ENCODE measurements around the gene RGS9BP.

RGS9BP gene

GRCh38 chr19:32709032-32709431 is 33.4 kb downstream of the RGS9BP start:
- TF ChIP-seq REST (IDR thresholded peaks at IDR 0.05; ENCODE audit: insufficient read depth in 1 of 2, low read depth in 2 of 2, low read length in 2 of 2) = no peak
- TF ChIP-seq SIN3A (IDR thresholded peaks at IDR 0.05; ENCODE audit: borderline replicate concordance, insufficient read depth, low read length) = no peak
- no peak for TF ChIP-seq TAF1 (IDR thresholded peaks at IDR 0.05; ENCODE audit: borderline replicate concordance, insufficient read depth, low read length)
- no peak for TF ChIP-seq FOXP2 (optimal IDR thresholded peaks at IDR 0.05; ENCODE audit: borderline replicate concordance, extremely low read depth, extremely low read length, insufficient read depth)
- TF ChIP-seq POLR2AphosphoS5 (IDR thresholded peaks at IDR 0.05; ENCODE audit: low read depth, low read length) = no peak

- TF ChIP-seq TAF1 (IDR thresholded peaks at IDR 0.05; ENCODE audit: borderline replicate concordance, insufficient read depth, low read length) (no peak), FOXP2 (optimal IDR thresholded peaks at IDR 0.05; ENCODE audit: borderline replicate concordance, extremely low read depth, extremely low read length, insufficient read depth) (no peak), SIN3A (IDR thresholded peaks at IDR 0.05; ENCODE audit: borderline replicate concordance, insufficient read depth, low read length) (no peak), REST (IDR thresholded peaks at IDR 0.05; ENCODE audit: insufficient read depth in 1 of 2, low read depth in 2 of 2, low read length in 2 of 2) (no peak), POLR2AphosphoS5 (IDR thresholded peaks at IDR 0.05; ENCODE audit: low read depth, low read length) (no peak)
Measured at GRCh38 chr19:32711747-32712146, 36.1 kb downstream of the RGS9BP start.

- TF ChIP-seq FOXP2 (optimal IDR thresholded peaks at IDR 0.05; ENCODE audit: borderline replicate concordance, extremely low read depth, extremely low read length, insufficient read depth) = no peak
- TF ChIP-seq TAF1 (IDR thresholded peaks at IDR 0.05; ENCODE audit: borderline replicate concordance, insufficient read depth, low read length) = no peak
- no peak for TF ChIP-seq POLR2AphosphoS5 (IDR thresholded peaks at IDR 0.05; ENCODE audit: low read depth, low read length)
- TF ChIP-seq REST (IDR thresholded peaks at IDR 0.05; ENCODE audit: insufficient read depth in 1 of 2, low read depth in 2 of 2, low read length in 2 of 2) = no peak
- TF ChIP-seq SIN3A (IDR thresholded peaks at IDR 0.05; ENCODE audit: borderline replicate concordance, insufficient read depth, low read length) = no peak
Measured at GRCh38 chr19:32717496-32717895, 41.8 kb downstream of the RGS9BP start.

GRCh38 chr19:32718286-32718685 is 42.6 kb downstream of the RGS9BP start:
- no peak for TF ChIP-seq POLR2AphosphoS5 (IDR thresholded peaks at IDR 0.05; ENCODE audit: low read depth, low read length)
- TF ChIP-seq SIN3A (IDR thresholded peaks at IDR 0.05; ENCODE audit: borderline replicate concordance, insufficient read depth, low read length) = no peak
- no peak for TF ChIP-seq REST (IDR thresholded peaks at IDR 0.05; ENCODE audit: insufficient read depth in 1 of 2, low read depth in 2 of 2, low read length in 2 of 2)
- no peak for TF ChIP-seq TAF1 (IDR thresholded peaks at IDR 0.05; ENCODE audit: borderline replicate concordance, insufficient read depth, low read length)
- no peak for TF ChIP-seq FOXP2 (optimal IDR thresholded peaks at IDR 0.05; ENCODE audit: borderline replicate concordance, extremely low read depth, extremely low read length, insufficient read depth)

GRCh38 chr19:32719611-32720059 is 44.0 kb downstream of the RGS9BP start, which contains the start of gene TDRD12:
TDRD12 (plus strand) TSS chr19:32719767; CDS start chr19:32720073, 306 bp downstream.
- no peak for TF ChIP-seq SIN3A (IDR thresholded peaks at IDR 0.05; ENCODE audit: borderline replicate concordance, insufficient read depth, low read length)
- TF ChIP-seq FOXP2 (optimal IDR thresholded peaks at IDR 0.05; ENCODE audit: borderline replicate concordance, extremely low read depth, extremely low read length, insufficient read depth) = no peak
- TF ChIP-seq TAF1 (IDR thresholded peaks at IDR 0.05; ENCODE audit: borderline replicate concordance, insufficient read depth, low read length) = no peak
- no peak for TF ChIP-seq REST (IDR thresholded peaks at IDR 0.05; ENCODE audit: insufficient read depth in 1 of 2, low read depth in 2 of 2, low read length in 2 of 2)
- TF ChIP-seq POLR2AphosphoS5 (IDR thresholded peaks at IDR 0.05; ENCODE audit: low read depth, low read length) = no peak
